ENCODE data around the gene STAP1.
"Not testable (repeated sequence)": the region's sequence is repeated elsewhere in the genome, so short reads cannot be mapped to it uniquely, and the experiment has no call there.

The STAP1 gene

GRCh38 chr4:67558493-67558892, at the start of gene STAP1:
Gene STAP1, plus strand, starts transcription at chr4:67558727. Its CDS starts 83 bp downstream, at chr4:67558810.
- DNase-seq = no peak

- no peak for DNase-seq
Observed at GRCh38 chr4:67512501-67512900, 46.0 kb upstream of the STAP1 start.

GRCh38 chr4:67520141-67520540, 38.4 kb upstream of the STAP1 start:
- DNase-seq = no peak

GRCh38 chr4:67521506-67521905, 37.0 kb upstream of the STAP1 start:
- no peak for DNase-seq

- DNase-seq = no peak
Observed at GRCh38 chr4:67522230-67522629, 36.3 kb upstream of the STAP1 start.

- no peak for DNase-seq
Observed at GRCh38 chr4:67522851-67523671, 35.5 kb upstream of the STAP1 start.

GRCh38 chr4:67524140-67524539, 34.4 kb upstream of the STAP1 start:
- not testable (repeated sequence) for DNase-seq

- no peak for DNase-seq
Observed at GRCh38 chr4:67531379-67531962, 27.1 kb upstream of the STAP1 start.

- DNase-seq = not testable (repeated sequence)
Observed at GRCh38 chr4:67532397-67532796, 26.1 kb upstream of the STAP1 start.

- DNase-seq = no peak
Observed at GRCh38 chr4:67533112-67533511, 25.4 kb upstream of the STAP1 start.

- DNase-seq = no peak
Observed at GRCh38 chr4:67535280-67535840, 23.2 kb upstream of the STAP1 start.

GRCh38 chr4:67539830-67540229, 18.7 kb upstream of the STAP1 start:
- no peak for DNase-seq

GRCh38 chr4:67542076-67542475, 16.5 kb upstream of the STAP1 start:
- no peak for DNase-seq

GRCh38 chr4:67545199-67546003, 13.1 kb upstream of the STAP1 start, which contains the start of gene CENPC:
Gene CENPC, minus strand, starts transcription at chr4:67545503. Its CDS starts 148 bp downstream, at chr4:67545355.
- peak; percentile 93 for DNase-seq

GRCh38 chr4:67546004-67546356, 12.5 kb upstream of the STAP1 start:
- DNase-seq = no peak

- DNase-seq = no peak
Observed at GRCh38 chr4:67546971-67547370, 11.6 kb upstream of the STAP1 start.

- no peak for DNase-seq
Observed at GRCh38 chr4:67549123-67549522, 9.4 kb upstream of the STAP1 start.

- DNase-seq = no peak
Observed at GRCh38 chr4:67550451-67550850, 8.1 kb upstream of the STAP1 start.

GRCh38 chr4:67550857-67551256, 7.7 kb upstream of the STAP1 start:
- DNase-seq = no peak

- DNase-seq = not testable (repeated sequence)
Observed at GRCh38 chr4:67552146-67552792, 6.3 kb upstream of the STAP1 start.

- no peak for DNase-seq
Observed at GRCh38 chr4:67554096-67554495, 4.4 kb upstream of the STAP1 start.

- no peak for DNase-seq
Observed at GRCh38 chr4:67555447-67555846, 3.1 kb upstream of the STAP1 start.

GRCh38 chr4:67556436-67556835, 2.1 kb upstream of the STAP1 start:
- DNase-seq = no peak
